SK-N-SH (cell line): ENCODE measurements around the gene TMEM60. TPM values are rescaled to one million over a fixed set of nuclear protein-coding genes. Genes with fewer than 3 reads are reported as not detected.

Experiments used
- CTCF ChIA-PET: fragments of 300-600, 350-600 bp; formaldehyde crosslinking; extraction: SDS; loops from one replicate; lab custom pipeline; 2021; lab: Yijun Ruan, JAX
- POLR2A ChIA-PET: fragments of 350-600 bp; sonication (Branson Sonifier 250); formaldehyde crosslinking; extraction: SDS; loops from one replicate; lab custom pipeline; 2020; ENCODE audit warnings: antibody characterized with exemption, inconsistent platforms; lab: Yijun Ruan, JAX
- DNase-seq: peaks from one replicate; pipeline ENCODE4 v3.0.0; 2012
- H2AFZ ChIP-seq: fragments of 200-600 bp; sonication (generic); 2 replicates; pipeline ENCODE4 v1.8.1; 2016; ENCODE audit warnings: antibody characterized with exemption, mild to moderate bottlenecking, low read depth
- H3F3A ChIP-seq: fragments of 200-600 bp; sonication (generic); replicated peaks from 2 replicates; pipeline ENCODE3; 2016; ENCODE audit warnings: antibody characterized with exemption, mild to moderate bottlenecking; ENCODE audit not compliant: insufficient read depth
- H3K27ac ChIP-seq, 2 experiments: fragments of 200-500 bp in 1 of 2; fragments of 200-600 bp in 1 of 2; sonication (Bioruptor generic) in 1 of 2; sonication (generic), shearing (Covaris generic) in 1 of 2; 2 replicates each; pipeline versions ENCODE4 v1.5.1 to v1.6.1; 2014 to 2016; ENCODE audit warnings: low read depth in 2 of 2, inconsistent platforms in 1 of 2, low read length in 1 of 2, mild to moderate bottlenecking in 1 of 2, mixed read lengths in 1 of 2
- H3K27me3 ChIP-seq: fragments of 200-600 bp; sonication (generic), shearing (Covaris generic); 2 replicates; pipeline ENCODE4 v1.6.1; 2016; ENCODE audit warnings: mixed run types; ENCODE audit not compliant: insufficient read depth
- H3K36me3 ChIP-seq, 2 experiments: fragments of 200-500 bp in 1 of 2; fragments of 200-600 bp in 1 of 2; sonication (Bioruptor generic) in 1 of 2; sonication (generic) in 1 of 2; replicated peaks in 1 of 2; 2 replicates each; pipeline versions ENCODE3 to v1.5.1; 2014 to 2016; ENCODE audit warnings: low read length in 1 of 2, mild to moderate bottlenecking in 1 of 2; ENCODE audit not compliant: insufficient read depth in 2 of 2, control insufficient read depth in 1 of 2
- H3K4me1 ChIP-seq, 2 experiments: fragments of 200-500 bp in 1 of 2; fragments of 200-600 bp in 1 of 2; sonication (Bioruptor generic) in 1 of 2; sonication (generic), shearing (Covaris generic) in 1 of 2; 2 replicates each; pipeline versions ENCODE4 v1.5.1 to v1.6.1; 2014 to 2016; ENCODE audit warnings: low read depth in 1 of 2, low read length in 1 of 2, mixed run types in 1 of 2; ENCODE audit not compliant: insufficient read depth in 2 of 2, control insufficient read depth in 1 of 2
- H3K4me2 ChIP-seq: fragments of 200-600 bp; sonication (generic), shearing (Covaris generic); 2 replicates; pipeline ENCODE4 v1.6.1; 2017; ENCODE audit warnings: mixed run types
- H3K4me3 ChIP-seq, 2 experiments: fragments of 200-500 bp in 1 of 2; fragments of 200-600 bp in 1 of 2; sonication (Bioruptor generic) in 1 of 2; sonication (generic), shearing (Covaris generic) in 1 of 2; 2 replicates each; pipeline versions ENCODE4 v1.5.1 to v1.8.1; 2014 to 2016; ENCODE audit warnings: low read depth in 2 of 2, inconsistent platforms in 1 of 2, low read length in 1 of 2, mild to moderate bottlenecking in 1 of 2, mixed read lengths in 1 of 2, moderate library complexity in 1 of 2
- H3K79me2 ChIP-seq: fragments of 200-600 bp; sonication (generic); 2 replicates; pipeline ENCODE4 v1.8.1; 2017; ENCODE audit warnings: mild to moderate bottlenecking; ENCODE audit not compliant: insufficient read depth
- H3K9ac ChIP-seq: fragments of 200-600 bp; sonication (generic); 2 replicates; pipeline ENCODE4 v1.6.1; 2017; ENCODE audit warnings: mixed run types
- H3K9me2 ChIP-seq: fragments of 200-600 bp; sonication (generic); 2 replicates; pipeline ENCODE4 v1.6.1; 2017; ENCODE audit warnings: mixed run types
- H3K9me3 ChIP-seq: fragments of 200-600 bp; sonication (generic); 2 replicates; pipeline ENCODE4 v1.6.1; 2017; ENCODE audit warnings: mixed run types, mild to moderate bottlenecking, moderate library complexity
- H4K20me1 ChIP-seq: fragments of 200-600 bp; sonication (generic); 2 replicates; pipeline ENCODE4 v1.6.1; 2017; ENCODE audit warnings: mild to moderate bottlenecking, mixed run types; ENCODE audit not compliant: insufficient read depth
- ELF1 ChIP-seq: IDR thresholded peaks from 2 replicates; pipeline ENCODE4 v1.4.0; 2012
- FOSL2 ChIP-seq: IDR thresholded peaks from 2 replicates; pipeline ENCODE4 v1.4.0; 2012; ENCODE audit warnings: low read depth, mild to moderate bottlenecking, moderate library complexity, borderline replicate concordance
- FOXM1 ChIP-seq: IDR thresholded peaks from 2 replicates; pipeline ENCODE4 v1.4.0; 2012; ENCODE audit warnings: low read depth, mild to moderate bottlenecking
- IRF3 ChIP-seq: fragments of 150-350 bp; IDR thresholded peaks from 2 replicates; pipeline ENCODE4 v1.6.1; 2016; ENCODE audit warnings: mild to moderate bottlenecking, low read depth, low read length
- JUND ChIP-seq: IDR thresholded peaks from 2 replicates; pipeline ENCODE4 v1.4.0; 2012
- MEF2A ChIP-seq: IDR thresholded peaks from 2 replicates; pipeline ENCODE4 v1.4.0; 2012; ENCODE audit warnings: low read depth, borderline replicate concordance
- NRF1 ChIP-seq: IDR thresholded peaks from 2 replicates; pipeline ENCODE4 v1.6.1; 2012; ENCODE audit warnings: low read depth, mild to moderate bottlenecking, low read length
- POLR2AphosphoS5 ChIP-seq: IDR thresholded peaks from 2 replicates; pipeline ENCODE4 v1.6.1; 2012; ENCODE audit warnings: low read depth, low read length
- RCOR1 ChIP-seq: fragments of 150-350 bp; IDR thresholded peaks from 2 replicates; pipeline ENCODE4 v1.6.1; 2017; ENCODE audit warnings: antibody characterized with exemption, low read length
- RFX5 ChIP-seq: IDR thresholded peaks from 2 replicates; pipeline ENCODE4 v1.6.1; 2012; ENCODE audit warnings: mild to moderate bottlenecking, improper control_type of control experiment, low read length
- SIN3A ChIP-seq: IDR thresholded peaks from 2 replicates; pipeline ENCODE4 v1.6.1; 2012; ENCODE audit warnings: low read depth, mild to moderate bottlenecking, low read length, moderate library complexity, borderline replicate concordance
- YY1 ChIP-seq: IDR thresholded peaks from 2 replicates; pipeline ENCODE4 v1.4.0; 2012; ENCODE audit warnings: low read depth, mild to moderate bottlenecking
- WGBS: methylation state at CpG from one replicate; pipeline ENCODE4 v1.1.6; 2017; ENCODE audit warnings: low lambda C conversion rate; 5-methylcytosine and 5-hydroxymethylcytosine counted together
- polyA plus RNA-seq, 3 experiments: library from polyadenylated mRNA; depleted of rRNA; stranded (reverse); fragments of >200 nt; gene quantifications; 2 replicates each; pipeline ENCODE4 v1.2.3, GENCODE V29; 2012
- TF ChIP-seq, protein P1 (sequence below): IDR thresholded peaks from 2 replicates; pipeline ENCODE4 v1.6.1; 2012; ENCODE audit warnings: mild to moderate bottlenecking, low read depth, low read length, moderate library complexity
- TF ChIP-seq, protein P2 (sequence below): fragments of 150-350 bp; IDR thresholded peaks from 2 replicates; pipeline ENCODE4 v1.6.1; 2017; ENCODE audit warnings: antibody characterized with exemption, low read length, low read depth, borderline replicate concordance
- TF ChIP-seq, protein P3 (sequence below): IDR thresholded peaks from 2 replicates; pipeline ENCODE4 v1.4.0; 2012; ENCODE audit warnings: low read depth, borderline replicate concordance
- TF ChIP-seq, protein P4 (sequence below): IDR thresholded peaks from 2 replicates; pipeline ENCODE4 v1.4.0; 2012; ENCODE audit warnings: low read depth, borderline replicate concordance
- TF ChIP-seq, protein P5 (sequence below): IDR thresholded peaks from 2 replicates; pipeline ENCODE4; 2012

TMEM60 gene
- polyA plus RNA-seq, 1 of the 3 experiments (the other 2 are of a cell fraction): 24.8 TPM

GRCh38 chr7:77820967-77821366 is 22.7 kb upstream of the TMEM60 start:
- CTCF ChIA-PET: interaction anchor here (1.4 kb wide), 1 partner anchor 23 kb away, joined by 5 read pairs; the partner anchor contains the start of genes PHTF2 and TMEM60
- H3K9me2 ChIP-seq: no peaks in the 10 kb centered on the region
- TF ChIP-seq, protein P1, sequence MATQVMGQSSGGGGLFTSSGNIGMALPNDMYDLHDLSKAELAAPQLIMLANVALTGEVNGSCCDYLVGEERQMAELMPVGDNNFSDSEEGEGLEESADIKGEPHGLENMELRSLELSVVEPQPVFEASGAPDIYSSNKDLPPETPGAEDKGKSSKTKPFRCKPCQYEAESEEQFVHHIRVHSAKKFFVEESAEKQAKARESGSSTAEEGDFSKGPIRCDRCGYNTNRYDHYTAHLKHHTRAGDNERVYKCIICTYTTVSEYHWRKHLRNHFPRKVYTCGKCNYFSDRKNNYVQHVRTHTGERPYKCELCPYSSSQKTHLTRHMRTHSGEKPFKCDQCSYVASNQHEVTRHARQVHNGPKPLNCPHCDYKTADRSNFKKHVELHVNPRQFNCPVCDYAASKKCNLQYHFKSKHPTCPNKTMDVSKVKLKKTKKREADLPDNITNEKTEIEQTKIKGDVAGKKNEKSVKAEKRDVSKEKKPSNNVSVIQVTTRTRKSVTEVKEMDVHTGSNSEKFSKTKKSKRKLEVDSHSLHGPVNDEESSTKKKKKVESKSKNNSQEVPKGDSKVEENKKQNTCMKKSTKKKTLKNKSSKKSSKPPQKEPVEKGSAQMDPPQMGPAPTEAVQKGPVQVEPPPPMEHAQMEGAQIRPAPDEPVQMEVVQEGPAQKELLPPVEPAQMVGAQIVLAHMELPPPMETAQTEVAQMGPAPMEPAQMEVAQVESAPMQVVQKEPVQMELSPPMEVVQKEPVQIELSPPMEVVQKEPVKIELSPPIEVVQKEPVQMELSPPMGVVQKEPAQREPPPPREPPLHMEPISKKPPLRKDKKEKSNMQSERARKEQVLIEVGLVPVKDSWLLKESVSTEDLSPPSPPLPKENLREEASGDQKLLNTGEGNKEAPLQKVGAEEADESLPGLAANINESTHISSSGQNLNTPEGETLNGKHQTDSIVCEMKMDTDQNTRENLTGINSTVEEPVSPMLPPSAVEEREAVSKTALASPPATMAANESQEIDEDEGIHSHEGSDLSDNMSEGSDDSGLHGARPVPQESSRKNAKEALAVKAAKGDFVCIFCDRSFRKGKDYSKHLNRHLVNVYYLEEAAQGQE: no peak
- no peak for TF ChIP-seq ELF1
- no peak for TF ChIP-seq SIN3A
- TF ChIP-seq NRF1: no peak
- no peak for TF ChIP-seq RCOR1
- TF ChIP-seq YY1: no peak

GRCh38 chr7:77819021-77819420 is 20.8 kb upstream of the TMEM60 start:
- Histone ChIP-seq H3K9me3 (peaks cover 32% of the 10 kb centered on the region), H3K36me3 (peaks cover 0 to 32% of the 10 kb centered on the region in 2 experiments), H3K27ac (no peak overlapping the region), H2AFZ (no peak overlapping the region), H3K9me2 (no peaks in the 10 kb centered on the region), H3K79me2 (peaks cover 92% of the 10 kb centered on the region), H3K4me1 (no peaks in the 10 kb centered on the region), H3K4me2 (no peak overlapping the region), H3K9ac (no peak overlapping the region), H3K27me3 (no peaks in the 10 kb centered on the region), H3F3A (peaks cover 4% of the 10 kb centered on the region), H3K4me3 (no peak overlapping the region), H4K20me1 (no peaks in the 10 kb centered on the region)
- DNase-seq: no peak
- CTCF ChIA-PET: no interaction called here
- POLR2A ChIA-PET: no interaction called here
- TF ChIP-seq MEF2A: no peak
- TF ChIP-seq, protein P2, sequence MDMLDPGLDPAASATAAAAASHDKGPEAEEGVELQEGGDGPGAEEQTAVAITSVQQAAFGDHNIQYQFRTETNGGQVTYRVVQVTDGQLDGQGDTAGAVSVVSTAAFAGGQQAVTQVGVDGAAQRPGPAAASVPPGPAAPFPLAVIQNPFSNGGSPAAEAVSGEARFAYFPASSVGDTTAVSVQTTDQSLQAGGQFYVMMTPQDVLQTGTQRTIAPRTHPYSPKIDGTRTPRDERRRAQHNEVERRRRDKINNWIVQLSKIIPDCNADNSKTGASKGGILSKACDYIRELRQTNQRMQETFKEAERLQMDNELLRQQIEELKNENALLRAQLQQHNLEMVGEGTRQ: no peak
- no peak for TF ChIP-seq NRF1
- TF ChIP-seq IRF3: no peak
- TF ChIP-seq, protein P3, sequence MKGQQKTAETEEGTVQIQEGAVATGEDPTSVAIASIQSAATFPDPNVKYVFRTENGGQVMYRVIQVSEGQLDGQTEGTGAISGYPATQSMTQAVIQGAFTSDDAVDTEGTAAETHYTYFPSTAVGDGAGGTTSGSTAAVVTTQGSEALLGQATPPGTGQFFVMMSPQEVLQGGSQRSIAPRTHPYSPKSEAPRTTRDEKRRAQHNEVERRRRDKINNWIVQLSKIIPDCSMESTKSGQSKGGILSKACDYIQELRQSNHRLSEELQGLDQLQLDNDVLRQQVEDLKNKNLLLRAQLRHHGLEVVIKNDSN: no peak
- TF ChIP-seq POLR2AphosphoS5: no peak
- TF ChIP-seq, protein P4, sequence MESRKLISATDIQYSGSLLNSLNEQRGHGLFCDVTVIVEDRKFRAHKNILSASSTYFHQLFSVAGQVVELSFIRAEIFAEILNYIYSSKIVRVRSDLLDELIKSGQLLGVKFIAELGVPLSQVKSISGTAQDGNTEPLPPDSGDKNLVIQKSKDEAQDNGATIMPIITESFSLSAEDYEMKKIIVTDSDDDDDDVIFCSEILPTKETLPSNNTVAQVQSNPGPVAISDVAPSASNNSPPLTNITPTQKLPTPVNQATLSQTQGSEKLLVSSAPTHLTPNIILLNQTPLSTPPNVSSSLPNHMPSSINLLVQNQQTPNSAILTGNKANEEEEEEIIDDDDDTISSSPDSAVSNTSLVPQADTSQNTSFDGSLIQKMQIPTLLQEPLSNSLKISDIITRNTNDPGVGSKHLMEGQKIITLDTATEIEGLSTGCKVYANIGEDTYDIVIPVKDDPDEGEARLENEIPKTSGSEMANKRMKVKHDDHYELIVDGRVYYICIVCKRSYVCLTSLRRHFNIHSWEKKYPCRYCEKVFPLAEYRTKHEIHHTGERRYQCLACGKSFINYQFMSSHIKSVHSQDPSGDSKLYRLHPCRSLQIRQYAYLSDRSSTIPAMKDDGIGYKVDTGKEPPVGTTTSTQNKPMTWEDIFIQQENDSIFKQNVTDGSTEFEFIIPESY: no peak
- no peak for TF ChIP-seq JUND
- TF ChIP-seq, protein P5, sequence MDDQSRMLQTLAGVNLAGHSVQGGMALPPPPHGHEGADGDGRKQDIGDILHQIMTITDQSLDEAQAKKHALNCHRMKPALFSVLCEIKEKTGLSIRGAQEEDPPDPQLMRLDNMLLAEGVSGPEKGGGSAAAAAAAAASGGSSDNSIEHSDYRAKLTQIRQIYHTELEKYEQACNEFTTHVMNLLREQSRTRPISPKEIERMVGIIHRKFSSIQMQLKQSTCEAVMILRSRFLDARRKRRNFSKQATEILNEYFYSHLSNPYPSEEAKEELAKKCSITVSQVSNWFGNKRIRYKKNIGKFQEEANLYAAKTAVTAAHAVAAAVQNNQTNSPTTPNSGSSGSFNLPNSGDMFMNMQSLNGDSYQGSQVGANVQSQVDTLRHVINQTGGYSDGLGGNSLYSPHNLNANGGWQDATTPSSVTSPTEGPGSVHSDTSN: no peak
- TF ChIP-seq FOSL2: no peak
- TF ChIP-seq YY1: no peak
- no peak for TF ChIP-seq FOXM1
- TF ChIP-seq RFX5: no peak

More at GRCh38 chr7:77820967-77821366, 22.7 kb upstream of the TMEM60 start:
- H3F3A ChIP-seq: peaks cover 4% of the 10 kb centered on the region
- H2AFZ ChIP-seq: no peak overlapping the region
- POLR2A ChIA-PET: no interaction called here
- no peaks in the 10 kb centered on the region for H3K27me3 ChIP-seq
- 95% methylated on average over 2 of the region's 2 CpGs for WGBS
- H3K27ac ChIP-seq: no peak overlapping the region
- H3K79me2 ChIP-seq: peaks cover 92% of the 10 kb centered on the region
- no peak overlapping the region for H3K4me2 ChIP-seq
- no peaks in the 10 kb centered on the region for H4K20me1 ChIP-seq
- peaks cover 0 to 34% of the 10 kb centered on the region in 2 experiments for H3K36me3 ChIP-seq
- H3K9me3 ChIP-seq: peaks cover 36% of the 10 kb centered on the region
- no peaks in the 10 kb centered on the region for H3K4me1 ChIP-seq
- DNase-seq: no peak
- no peak overlapping the region for H3K4me3 ChIP-seq
- no peak overlapping the region for H3K9ac ChIP-seq
